NB4 (cell line): ENCODE data around the gene KIF23.

ENCODE experiments used
- DNase-seq: peaks from one replicate; pipeline ENCODE4 v3.0.0; 2010; ENCODE audit warnings: low read depth
- H3K4me3 ChIP-seq: one replicate; pipeline ENCODE4 v1.5.1; 2011; ENCODE audit warnings: mild to moderate bottlenecking, low read depth, low read length, moderate library complexity
- CTCF ChIP-seq: IDR thresholded peaks from one replicate; pipeline ENCODE4 v1.5.1; 2012; ENCODE audit warnings: low read depth, low read length
- MYC ChIP-seq: IDR thresholded peaks from 2 replicates; pipeline ENCODE4 v1.6.1; 2011; ENCODE audit warnings: low read depth, low read length
- POLR2A ChIP-seq: IDR thresholded peaks from 2 replicates; pipeline ENCODE4 v1.6.1; 2011; ENCODE audit warnings: mild to moderate bottlenecking; ENCODE audit not compliant: insufficient read length; ENCODE audit errors: extremely low read depth
- TF ChIP-seq, protein P1 (sequence below): IDR thresholded peaks from 2 replicates; pipeline ENCODE4 v1.6.1; 2011; ENCODE audit warnings: low read depth, low read length

The KIF23 gene

DNA sequence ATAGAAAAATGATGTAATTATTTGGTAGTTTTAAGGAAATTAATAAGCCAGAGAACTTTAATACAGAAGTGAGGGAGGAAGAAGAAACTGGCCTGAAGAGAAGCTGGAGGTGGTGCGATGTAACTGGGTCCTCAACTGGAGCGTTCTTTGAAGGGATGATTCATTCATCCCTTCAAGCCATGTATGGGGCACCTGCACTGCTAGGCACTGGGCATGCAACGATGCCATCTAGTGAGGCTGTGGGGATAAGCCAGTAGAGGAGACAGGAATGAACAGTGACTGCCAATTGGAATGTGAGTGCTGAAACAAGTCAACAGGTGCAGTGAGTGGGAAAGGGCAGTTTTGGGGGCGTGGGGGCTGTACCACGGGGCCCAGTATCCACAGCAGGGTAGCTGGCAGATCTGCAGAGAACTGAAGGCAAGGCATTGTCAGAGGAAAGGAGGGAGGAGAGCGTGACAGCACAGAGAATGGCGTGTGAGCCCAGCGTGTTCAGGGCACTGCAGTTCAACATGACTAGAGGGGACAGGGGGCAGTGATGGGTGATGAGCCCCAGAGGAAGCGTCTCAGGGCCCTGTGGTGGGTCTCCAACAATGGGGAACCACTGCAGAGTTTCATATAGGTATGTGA, 3.8 kb upstream of the KIF23 start:
- TF ChIP-seq CTCF = peak; percentile 28
- TF ChIP-seq, protein P1, sequence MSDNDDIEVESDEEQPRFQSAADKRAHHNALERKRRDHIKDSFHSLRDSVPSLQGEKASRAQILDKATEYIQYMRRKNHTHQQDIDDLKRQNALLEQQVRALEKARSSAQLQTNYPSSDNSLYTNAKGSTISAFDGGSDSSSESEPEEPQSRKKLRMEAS = no peak
- no peak overlapping the region for H3K4me3 ChIP-seq
- DNase-seq = peak; percentile 47

DNA sequence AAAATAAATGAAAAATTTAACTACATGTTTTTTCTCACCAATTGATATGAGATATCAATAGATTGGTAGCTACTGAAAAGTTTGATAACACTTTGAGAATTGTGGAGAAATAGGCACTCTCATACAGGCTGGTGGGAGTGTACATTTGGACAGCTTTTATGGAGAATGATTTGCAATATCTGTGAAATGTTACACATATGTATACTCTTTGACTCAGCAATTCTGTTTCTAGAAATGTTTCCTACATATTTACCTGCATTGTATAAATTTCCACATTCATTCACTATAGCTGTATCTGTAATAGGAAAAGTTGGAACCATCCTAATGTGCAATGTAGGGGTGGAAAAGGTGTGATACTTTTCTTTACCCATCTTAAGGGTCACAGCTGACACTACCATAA, 1.9 kb upstream of the KIF23 start:
- no peak for DNase-seq
- TF ChIP-seq MYC (no peak), CTCF (no peak), POLR2A (no peak)
- TF ChIP-seq, protein P1 = no peak
- no peak overlapping the region for H3K4me3 ChIP-seq

GRCh38 chr15:69412701-69413100, 1.4 kb upstream of the KIF23 start:
- no peak for DNase-seq
- no peak overlapping the region for H3K4me3 ChIP-seq
- TF ChIP-seq CTCF (no peak), POLR2A (no peak), MYC (no peak)
- TF ChIP-seq, protein P1 = no peak

DNA sequence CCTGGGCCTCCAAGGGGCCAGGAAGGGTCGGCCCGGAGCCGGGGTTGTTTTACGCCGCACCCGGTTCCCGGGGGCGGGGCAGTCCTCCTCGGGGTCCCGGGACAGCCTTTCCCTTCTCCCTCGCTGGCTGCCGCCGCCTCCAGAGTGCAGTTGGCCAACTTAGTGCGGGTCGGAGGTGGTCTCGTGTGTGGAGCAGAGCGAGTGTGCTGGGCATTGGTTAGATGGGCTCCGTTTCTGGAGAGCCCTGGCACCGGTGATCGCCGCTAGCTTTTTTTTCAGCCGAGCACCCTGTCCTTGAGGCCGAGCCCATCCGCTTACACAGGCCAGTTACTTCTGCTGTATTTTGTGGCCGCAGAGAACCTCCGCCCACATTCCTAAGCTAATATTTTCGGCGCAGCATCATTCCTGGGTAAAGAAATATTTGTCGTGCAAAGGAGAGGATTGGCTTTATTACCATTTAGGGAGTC, 585 bp downstream of the KIF23 start:
- peak; percentile 73 for DNase-seq
- no peak for TF ChIP-seq POLR2A
- TF ChIP-seq, protein P1 = 0 out of 2 replicates have a peak, but pooled peaks have one; percentile 15
- H3K4me3 ChIP-seq = peak overlapping the region; percentile 85

- peak overlapping the region; percentile 85 for H3K4me3 ChIP-seq
- TF ChIP-seq, protein P1 = 0 out of 2 replicates have a peak, but pooled peaks have one; percentile 13
- no peak for TF ChIP-seq POLR2A
- DNase-seq = peak; percentile 12
Observed at GRCh38 chr15:69415381-69415780, 1.2 kb downstream of the KIF23 start.

DNA sequence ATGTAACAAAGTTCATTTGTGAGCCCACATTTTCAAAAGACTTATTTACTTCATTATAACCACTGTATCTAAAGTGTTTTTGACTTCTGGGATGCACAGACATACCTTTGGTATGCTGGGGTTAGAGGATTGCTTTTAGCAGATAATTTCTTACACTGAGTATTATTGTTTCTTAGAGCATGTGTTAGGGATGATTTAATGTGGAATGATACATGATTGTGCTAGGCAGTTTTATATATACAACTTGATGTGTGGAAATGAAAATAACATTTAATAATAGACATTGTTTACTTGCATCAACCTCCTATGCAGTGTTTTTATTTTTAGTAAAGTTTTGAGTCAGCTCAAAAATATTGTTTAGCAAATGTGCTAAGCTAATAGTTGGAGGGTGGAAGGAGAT, 3.4 kb downstream of the KIF23 start:
- DNase-seq = no peak
- H3K4me3 ChIP-seq = no peak overlapping the region
- TF ChIP-seq MYC (no peak), POLR2A (no peak), CTCF (no peak)
- TF ChIP-seq, protein P1 = no peak
